ENCODE results near the gene ASF1B. TPM values are rescaled to one million over a fixed set of nuclear protein-coding genes. Genes with fewer than 3 reads are reported as not detected.

Gene ASF1B
- total and polyA plus RNA-seq, 2 donors (not counting 1 experiment from before 2014, with no cell fraction given), result 2.6 to 6.5 TPM

DNA sequence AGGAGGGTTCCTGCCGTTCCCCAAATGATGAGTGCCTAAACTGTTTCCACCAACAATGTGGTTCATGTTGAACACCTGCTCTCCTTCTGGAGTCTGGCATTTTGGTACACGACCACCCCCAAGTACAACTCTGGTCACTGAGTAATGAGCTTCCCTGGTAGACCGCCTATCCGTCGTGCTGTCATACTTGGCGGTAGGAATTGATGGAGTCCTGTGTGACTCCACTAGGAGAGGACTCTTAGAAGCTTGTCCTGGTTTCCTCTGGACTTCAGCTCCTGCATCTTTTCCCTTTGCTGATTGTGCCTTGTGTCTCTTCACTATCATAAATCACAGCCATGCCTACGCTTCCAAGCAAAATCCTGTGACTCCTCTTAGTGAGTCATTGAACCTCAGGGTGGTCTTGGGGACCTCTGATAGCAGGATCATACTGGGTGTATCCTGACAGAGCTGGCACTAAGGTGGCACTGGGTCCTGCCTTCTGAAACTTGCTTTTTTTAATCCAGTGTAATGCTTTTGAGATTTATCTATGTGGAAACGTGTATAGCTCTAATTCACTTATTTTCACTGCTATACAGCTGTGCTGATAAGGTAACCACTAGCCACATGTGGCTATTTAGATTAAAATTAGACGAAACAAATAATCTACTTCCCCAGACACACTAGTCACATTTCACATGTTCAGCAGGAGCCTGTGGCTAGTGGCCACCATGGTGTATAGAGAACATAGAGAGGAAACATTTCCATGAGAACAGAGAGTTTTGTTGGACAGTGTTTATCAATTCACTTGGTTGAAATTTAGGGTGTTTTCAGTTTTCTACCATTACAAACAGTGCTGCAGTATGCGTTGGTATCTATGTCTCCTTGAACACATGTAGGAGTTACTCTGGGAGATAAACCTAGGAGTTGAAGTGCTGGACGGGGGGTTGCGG lies 6.1 kb upstream of the ASF1B start:
- Histone ChIP-seq H3K79me2 (ENCODE audit: control insufficient read depth, insufficient read depth, low read length) (no peaks in the 10 kb centered on the region), H3K36me3 (ENCODE audit: control insufficient read depth, insufficient read depth, low read length) (no peaks in the 10 kb centered on the region), H3K9ac (ENCODE audit: insufficient read depth, low read length) (no peak overlapping the region), H2AFZ (ENCODE audit: low read length) (no peak overlapping the region), H3K27ac (ENCODE audit: insufficient read depth, low read length) (no peak overlapping the region), H3K4me2 (ENCODE audit: extremely low read depth, insufficient read depth, low read length) (no peak overlapping the region), H3K4me3 (replicated peaks in 1 of 4; ENCODE audit: control extremely low read depth in 1 of 4, insufficient read depth in 1 of 4, low read depth in 3 of 4, low read length in 4 of 4) (no peak overlapping the region), H3K27me3 (ENCODE audit: control insufficient read depth, insufficient read depth, low read length) (no peaks in the 10 kb centered on the region), H4K20me1 (ENCODE audit: control insufficient read depth, extremely low read depth, insufficient read depth, low read length) (no peaks in the 10 kb centered on the region), H3K9me3 (ENCODE audit: control insufficient read depth, insufficient read depth, low read depth, low read length) (no peaks in the 10 kb centered on the region), H3K4me1 (ENCODE audit: control insufficient read depth, extremely low read depth, insufficient read depth, low read length) (peaks cover 3% of the 10 kb centered on the region)
- DNase-seq (ENCODE audit: low read depth in 2 of 2), result no peak
- no peak for TF ChIP-seq EZH2 (IDR thresholded peaks at IDR 0.05; ENCODE audit: low read length, missing control alignments)
- TF ChIP-seq, protein P1, sequence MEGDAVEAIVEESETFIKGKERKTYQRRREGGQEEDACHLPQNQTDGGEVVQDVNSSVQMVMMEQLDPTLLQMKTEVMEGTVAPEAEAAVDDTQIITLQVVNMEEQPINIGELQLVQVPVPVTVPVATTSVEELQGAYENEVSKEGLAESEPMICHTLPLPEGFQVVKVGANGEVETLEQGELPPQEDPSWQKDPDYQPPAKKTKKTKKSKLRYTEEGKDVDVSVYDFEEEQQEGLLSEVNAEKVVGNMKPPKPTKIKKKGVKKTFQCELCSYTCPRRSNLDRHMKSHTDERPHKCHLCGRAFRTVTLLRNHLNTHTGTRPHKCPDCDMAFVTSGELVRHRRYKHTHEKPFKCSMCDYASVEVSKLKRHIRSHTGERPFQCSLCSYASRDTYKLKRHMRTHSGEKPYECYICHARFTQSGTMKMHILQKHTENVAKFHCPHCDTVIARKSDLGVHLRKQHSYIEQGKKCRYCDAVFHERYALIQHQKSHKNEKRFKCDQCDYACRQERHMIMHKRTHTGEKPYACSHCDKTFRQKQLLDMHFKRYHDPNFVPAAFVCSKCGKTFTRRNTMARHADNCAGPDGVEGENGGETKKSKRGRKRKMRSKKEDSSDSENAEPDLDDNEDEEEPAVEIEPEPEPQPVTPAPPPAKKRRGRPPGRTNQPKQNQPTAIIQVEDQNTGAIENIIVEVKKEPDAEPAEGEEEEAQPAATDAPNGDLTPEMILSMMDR (conservative IDR thresholded peaks at IDR 0.05 in 1 of 2, IDR thresholded peaks at IDR 0.05 in 1 of 2; ENCODE audit: low read depth in 1 of 2, low read length in 2 of 2), result no peak

DNA sequence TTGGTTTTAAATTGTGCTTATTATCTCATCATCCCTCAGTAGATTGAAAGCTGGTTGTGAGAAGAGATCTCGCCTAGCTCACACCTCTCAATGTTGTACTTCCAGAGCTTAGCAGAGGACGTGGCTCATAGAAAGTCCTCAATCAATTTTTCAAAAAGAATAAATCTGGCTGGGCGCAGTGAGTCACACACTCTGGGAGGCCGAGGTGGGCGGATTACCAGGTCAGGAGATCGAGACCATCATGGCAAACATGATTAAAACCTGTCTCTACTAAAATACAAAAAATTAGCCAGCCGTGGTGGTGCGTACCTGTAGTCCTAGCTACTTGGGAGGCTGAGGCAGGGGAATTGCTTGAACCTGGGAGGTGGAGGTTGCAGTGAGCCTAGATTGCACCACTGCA lies 4.7 kb upstream of the ASF1B start:
- TF ChIP-seq EZH2 (IDR thresholded peaks at IDR 0.05; ENCODE audit: low read length, missing control alignments), result no peak
- TF ChIP-seq, protein P1 (conservative IDR thresholded peaks at IDR 0.05 in 1 of 2, IDR thresholded peaks at IDR 0.05 in 1 of 2; ENCODE audit: low read depth in 1 of 2, low read length in 2 of 2), result no peak
- H3K79me2 ChIP-seq (ENCODE audit: control insufficient read depth, insufficient read depth, low read length), result no peaks in the 10 kb centered on the region
- H3K9me3 ChIP-seq (ENCODE audit: control insufficient read depth, insufficient read depth, low read depth, low read length), result no peaks in the 10 kb centered on the region
- peaks cover 3% of the 10 kb centered on the region for H3K4me1 ChIP-seq (ENCODE audit: control insufficient read depth, extremely low read depth, insufficient read depth, low read length)
- no peak overlapping the region for H3K9ac ChIP-seq (ENCODE audit: insufficient read depth, low read length)
- no peak for DNase-seq (ENCODE audit: low read depth in 2 of 2)
- no peaks in the 10 kb centered on the region for H3K27me3 ChIP-seq (ENCODE audit: control insufficient read depth, insufficient read depth, low read length)
- no peaks in the 10 kb centered on the region for H4K20me1 ChIP-seq (ENCODE audit: control insufficient read depth, extremely low read depth, insufficient read depth, low read length)
- no peaks in the 10 kb centered on the region for H3K36me3 ChIP-seq (ENCODE audit: control insufficient read depth, insufficient read depth, low read length)
- H2AFZ ChIP-seq (ENCODE audit: low read length), result no peak overlapping the region
- no peak overlapping the region for H3K27ac ChIP-seq (ENCODE audit: insufficient read depth, low read length)
- H3K4me3 ChIP-seq (replicated peaks in 1 of 4; ENCODE audit: control extremely low read depth in 1 of 4, insufficient read depth in 1 of 4, low read depth in 3 of 4, low read length in 4 of 4), result no peak overlapping the region
- H3K4me2 ChIP-seq (ENCODE audit: extremely low read depth, insufficient read depth, low read length), result no peak overlapping the region

- Histone ChIP-seq H3K9me3 (ENCODE audit: control insufficient read depth, insufficient read depth, low read depth, low read length) (no peaks in the 10 kb centered on the region), H3K4me2 (ENCODE audit: extremely low read depth, insufficient read depth, low read length) (no peak overlapping the region), H3K27me3 (ENCODE audit: control insufficient read depth, insufficient read depth, low read length) (no peaks in the 10 kb centered on the region), H3K36me3 (ENCODE audit: control insufficient read depth, insufficient read depth, low read length) (no peaks in the 10 kb centered on the region), H3K4me1 (ENCODE audit: control insufficient read depth, extremely low read depth, insufficient read depth, low read length) (peaks cover 5% of the 10 kb centered on the region), H2AFZ (ENCODE audit: low read length) (no peak overlapping the region), H3K79me2 (ENCODE audit: control insufficient read depth, insufficient read depth, low read length) (peaks cover 8% of the 10 kb centered on the region), H3K27ac (ENCODE audit: insufficient read depth, low read length) (no peak overlapping the region), H3K9ac (ENCODE audit: insufficient read depth, low read length) (no peak overlapping the region), H4K20me1 (ENCODE audit: control insufficient read depth, extremely low read depth, insufficient read depth, low read length) (no peaks in the 10 kb centered on the region), H3K4me3 (replicated peaks in 1 of 4; ENCODE audit: control extremely low read depth in 1 of 4, insufficient read depth in 1 of 4, low read depth in 3 of 4, low read length in 4 of 4) (no peak overlapping the region)
- no peak for DNase-seq (ENCODE audit: low read depth in 2 of 2)
- TF ChIP-seq EZH2 (IDR thresholded peaks at IDR 0.05; ENCODE audit: low read length, missing control alignments), result no peak
- TF ChIP-seq, protein P1 (conservative IDR thresholded peaks at IDR 0.05 in 1 of 2, IDR thresholded peaks at IDR 0.05 in 1 of 2; ENCODE audit: low read depth in 1 of 2, low read length in 2 of 2), result no peak
Measured at GRCh38 chr19:14139944-14140343, 3.6 kb upstream of the ASF1B start.

All from fibroblast of lung (primary cell).